ENCODE measurements around the gene SYNE2.
"Not testable (repeated sequence)": the region's sequence is repeated elsewhere in the genome, so short reads cannot be mapped to it uniquely, and the experiment has no call there.

SYNE2 gene

DNA sequence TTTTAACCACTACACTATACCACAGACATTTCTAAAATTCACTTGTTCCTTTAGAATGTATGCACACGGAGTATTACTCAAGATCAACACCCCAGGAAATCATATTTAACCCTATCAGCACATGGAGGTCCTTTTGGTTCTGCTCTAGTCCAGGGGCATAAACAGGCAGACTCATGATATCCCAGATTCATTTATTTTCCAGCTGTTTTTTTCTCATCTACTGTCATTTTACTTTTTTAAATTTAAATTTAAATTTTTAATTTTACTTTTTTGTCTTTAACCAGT, 17.9 kb downstream of the SYNE2 start:
- DNase-seq = not testable (repeated sequence)

DNA sequence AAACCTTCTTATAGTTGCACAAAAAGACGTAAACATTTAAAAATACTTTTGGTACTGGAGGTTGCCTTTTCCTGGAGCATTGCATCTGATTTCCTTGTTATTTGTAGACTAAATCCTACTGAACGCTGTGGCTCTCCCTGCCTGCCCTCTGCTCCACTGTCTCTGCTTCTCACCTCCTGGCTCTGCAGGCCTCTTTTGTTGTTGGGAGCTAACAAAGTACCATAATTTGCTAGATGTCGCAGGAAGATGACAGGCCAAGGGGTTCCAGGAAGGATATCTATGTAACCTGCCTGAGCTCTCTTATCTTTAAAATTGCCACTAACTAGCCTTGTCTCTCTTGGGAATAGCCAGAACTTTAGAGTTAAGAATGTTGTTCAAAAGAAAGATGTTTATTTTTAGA, 21.4 kb downstream of the SYNE2 start:
- DNase-seq = no peak

- DNase-seq = no peak
These were observed 22.5 kb downstream of the SYNE2 start for GRCh38 chr14:63875311-63875710.

- DNase-seq = no peak
These were observed 24.7 kb downstream of the SYNE2 start for GRCh38 chr14:63877550-63877939.

GRCh38 chr14:63878052-63878451, 25.2 kb downstream of the SYNE2 start:
- no peak for DNase-seq

- DNase-seq = no peak
These were observed 26.0 kb downstream of the SYNE2 start for GRCh38 chr14:63878792-63879191.

DNA sequence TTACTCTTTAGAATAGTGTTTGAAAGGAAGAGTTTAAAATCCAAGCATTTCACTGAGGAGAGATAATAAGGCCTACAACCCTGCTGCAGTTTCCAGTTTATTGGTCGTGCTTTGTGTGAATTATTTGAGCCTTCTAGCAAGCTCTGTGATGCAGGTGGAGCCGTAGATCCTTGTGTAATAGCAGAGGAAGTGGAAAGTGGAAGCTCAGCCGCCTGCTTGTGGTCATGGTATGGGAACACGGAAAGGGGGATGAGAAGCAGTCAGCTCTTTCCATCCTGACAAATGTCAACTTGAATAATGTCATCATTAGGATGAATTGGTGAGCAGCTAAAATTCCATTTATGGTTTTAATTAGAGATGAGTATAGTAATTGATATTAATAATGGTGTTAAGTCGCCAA, 29.1 kb downstream of the SYNE2 start:
- peak; percentile 6 to 26 for DNase-seq

DNA sequence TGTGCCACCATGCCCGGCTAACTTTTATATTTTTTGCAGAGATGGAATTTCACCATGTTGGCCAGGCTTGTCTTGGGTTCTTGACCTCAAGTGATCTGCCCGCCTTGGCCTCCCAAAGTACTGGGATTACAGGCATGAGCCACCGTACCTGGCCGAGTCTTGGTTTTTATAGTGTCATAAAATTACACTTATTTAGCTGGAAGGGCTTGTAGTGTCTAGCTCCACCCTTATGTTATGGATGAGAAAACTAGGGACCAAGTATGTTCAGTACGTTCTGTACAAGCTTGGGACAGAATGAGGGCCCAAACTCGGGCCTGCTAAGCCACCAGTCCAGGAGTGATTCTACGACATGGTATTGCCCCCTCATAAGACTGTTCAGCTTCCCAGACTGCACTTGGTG, 35.1 kb downstream of the SYNE2 start:
- DNase-seq = no peak

DNA sequence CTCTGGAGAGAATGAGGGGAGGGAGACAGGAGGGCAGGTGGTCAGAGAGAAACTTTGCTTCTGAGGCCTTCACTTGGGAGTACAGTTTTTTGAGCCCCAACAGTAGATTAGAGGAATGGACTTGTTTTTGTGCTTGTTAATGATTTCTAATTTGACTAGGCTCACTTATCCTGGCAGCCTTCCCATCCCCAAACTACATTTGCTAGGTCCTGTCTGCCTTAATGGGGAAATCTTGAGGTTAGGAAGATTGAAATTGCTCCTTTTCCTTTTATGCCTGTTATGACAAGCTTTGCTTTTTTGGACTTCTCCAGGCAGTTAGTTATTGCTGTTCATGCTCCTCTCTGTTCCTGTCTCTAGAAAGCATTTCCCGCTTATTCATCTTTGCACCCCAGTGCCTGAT, 37.7 kb downstream of the SYNE2 start:
- DNase-seq = no peak

DNA sequence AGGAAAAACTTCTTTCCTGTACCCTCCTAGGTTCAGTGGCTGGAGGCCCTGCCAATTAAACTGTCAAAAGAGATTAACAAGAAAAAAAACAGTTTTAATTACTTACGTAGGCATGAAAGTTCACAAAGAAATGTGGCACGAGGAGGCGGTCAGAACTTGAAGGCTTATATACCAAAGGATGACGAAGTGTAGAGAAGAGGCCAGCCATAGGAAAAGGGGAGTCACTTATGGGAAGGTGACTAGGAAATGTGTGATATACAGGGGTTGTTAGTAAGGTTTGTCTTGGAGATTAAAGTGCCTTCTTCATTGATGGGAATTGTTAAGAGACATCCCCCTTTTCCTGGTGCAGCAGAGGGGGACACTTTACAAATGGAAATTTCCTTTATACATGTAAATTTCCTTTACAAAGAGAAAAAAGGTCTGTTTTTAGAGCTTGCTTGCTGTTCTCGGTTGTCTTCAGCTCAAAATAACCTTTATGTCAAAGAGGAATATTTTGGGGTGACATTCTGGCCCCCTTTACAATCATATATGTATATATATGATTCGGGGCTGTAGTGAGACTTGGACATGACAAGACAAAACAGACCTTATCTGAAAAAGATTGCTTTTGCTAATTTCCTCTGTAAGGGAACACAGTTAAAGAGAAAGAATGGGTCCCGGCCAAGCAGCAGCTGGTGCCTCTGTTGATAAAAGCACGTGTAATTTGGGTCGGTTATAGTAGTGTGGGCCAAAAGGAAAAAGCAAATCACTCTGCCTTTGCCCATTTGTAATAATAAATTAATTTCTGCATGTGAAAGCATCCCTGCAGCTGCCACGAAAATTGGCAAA, 38.6 kb downstream of the SYNE2 start:
- DNase-seq = no peak

DNA sequence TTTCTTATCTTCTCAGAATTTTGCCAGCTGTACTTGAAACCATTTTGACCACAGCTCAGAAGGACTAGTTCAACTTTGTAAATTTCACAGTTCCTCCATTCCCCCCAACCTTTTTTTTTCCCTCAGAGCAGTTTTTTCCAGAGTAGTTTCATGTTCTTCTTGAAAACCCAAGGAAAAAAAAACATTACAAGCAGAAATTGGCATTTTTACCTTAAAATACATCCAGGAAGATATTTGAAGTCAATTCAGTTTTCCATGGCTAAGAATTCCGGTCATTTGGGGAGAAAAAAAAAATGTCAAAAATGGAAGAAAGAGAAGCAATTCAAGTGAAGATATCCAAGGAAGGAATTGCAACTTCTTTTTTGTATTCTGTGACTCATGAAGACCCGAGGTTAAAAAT, 39.5 kb downstream of the SYNE2 start:
- DNase-seq = no peak

- DNase-seq = no peak
These were observed 41.1 kb downstream of the SYNE2 start for GRCh38 chr14:63893701-63894458.

DNA sequence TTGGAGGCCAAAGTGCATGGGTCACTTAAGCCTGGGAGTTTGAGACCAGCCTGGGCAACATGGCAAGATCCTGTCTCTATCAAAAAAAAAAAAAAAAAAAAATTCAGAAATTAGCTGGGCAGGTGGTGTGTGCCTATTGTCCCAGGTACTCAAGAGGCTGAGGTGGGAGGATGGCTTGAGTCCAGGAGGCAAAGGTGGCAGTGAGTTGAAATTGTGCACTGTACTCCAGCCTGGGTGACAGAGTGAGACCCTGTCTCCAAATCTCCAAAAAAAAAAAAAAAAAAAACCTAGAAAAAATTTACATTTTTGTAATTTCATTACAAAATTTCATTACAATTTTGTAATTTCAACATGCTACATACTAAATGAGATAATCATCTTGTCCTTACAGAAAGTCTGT, 42.7 kb downstream of the SYNE2 start:
- DNase-seq = no peak

DNA sequence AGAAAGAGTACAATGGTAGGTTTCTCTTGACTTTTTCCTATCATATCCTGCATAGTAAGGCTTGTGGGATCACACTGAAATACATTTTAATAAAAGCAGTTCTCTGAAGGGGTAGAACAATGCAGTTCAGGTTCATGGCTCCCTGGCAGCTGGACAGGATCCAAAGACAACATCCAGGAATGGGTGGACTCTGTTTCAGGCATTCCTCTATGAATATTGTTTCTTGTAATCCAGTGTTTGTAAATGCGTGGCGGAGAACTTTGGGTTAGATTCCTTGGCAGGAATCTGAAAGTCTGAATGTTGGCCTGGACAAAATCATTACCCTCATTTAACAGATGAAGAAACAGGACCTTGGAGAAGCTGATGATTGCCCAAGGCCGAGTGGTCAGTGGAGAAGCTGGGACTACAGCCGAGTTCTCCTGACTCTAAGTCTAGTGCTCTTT, 43.5 kb downstream of the SYNE2 start:
- no peak for DNase-seq

DNA sequence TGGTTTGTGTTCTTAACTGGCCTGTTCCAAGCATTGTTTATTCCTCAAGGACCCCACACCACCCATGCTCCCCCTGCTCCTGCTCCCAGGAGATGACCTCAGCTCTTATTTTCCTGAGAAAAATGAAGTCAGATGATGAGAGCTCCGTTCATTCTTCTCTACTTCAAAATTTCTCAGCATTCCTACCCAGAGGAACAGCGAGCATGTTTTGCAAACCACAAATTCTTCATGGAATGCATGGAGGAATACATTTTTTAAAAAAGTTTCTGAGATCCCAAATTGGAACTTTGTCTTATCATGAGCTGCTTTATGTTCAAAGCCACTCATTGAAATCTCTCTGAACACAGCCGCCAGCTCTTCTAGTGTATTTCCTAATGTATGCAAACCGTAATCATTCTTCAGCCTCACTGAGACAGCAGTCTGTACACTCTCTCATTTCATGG, 44.9 kb downstream of the SYNE2 start:
- no peak for DNase-seq

- peak; percentile 40 to 49 for DNase-seq
These were observed 47.1 kb downstream of the SYNE2 start for GRCh38 chr14:63899953-63900352.

- DNase-seq = peak; percentile 52 to 66
These were observed 48.8 kb downstream of the SYNE2 start for GRCh38 chr14:63901434-63902085.

- DNase-seq = no peak
These were observed 49.7 kb downstream of the SYNE2 start for GRCh38 chr14:63902375-63902976.

DNA sequence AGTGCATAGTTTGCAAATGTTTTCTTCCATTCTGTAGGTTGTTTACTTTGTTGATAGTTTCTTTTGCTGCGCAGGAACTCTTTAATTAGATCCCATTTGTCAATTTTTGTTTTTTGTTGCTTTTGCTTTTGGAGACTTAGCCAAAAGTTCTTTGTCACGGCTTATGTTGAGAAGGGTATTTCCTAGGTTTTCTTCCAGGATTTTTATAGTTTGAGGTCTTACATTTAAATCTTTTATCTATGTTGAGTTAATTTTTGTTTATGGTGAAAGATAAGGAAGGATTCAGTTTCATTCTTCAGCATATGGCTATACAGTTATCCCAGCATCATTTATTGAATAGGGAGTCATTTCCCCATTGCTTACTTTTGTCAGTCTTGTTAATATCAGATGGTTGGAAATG, 51.9 kb downstream of the SYNE2 start:
- no peak for DNase-seq

DNA sequence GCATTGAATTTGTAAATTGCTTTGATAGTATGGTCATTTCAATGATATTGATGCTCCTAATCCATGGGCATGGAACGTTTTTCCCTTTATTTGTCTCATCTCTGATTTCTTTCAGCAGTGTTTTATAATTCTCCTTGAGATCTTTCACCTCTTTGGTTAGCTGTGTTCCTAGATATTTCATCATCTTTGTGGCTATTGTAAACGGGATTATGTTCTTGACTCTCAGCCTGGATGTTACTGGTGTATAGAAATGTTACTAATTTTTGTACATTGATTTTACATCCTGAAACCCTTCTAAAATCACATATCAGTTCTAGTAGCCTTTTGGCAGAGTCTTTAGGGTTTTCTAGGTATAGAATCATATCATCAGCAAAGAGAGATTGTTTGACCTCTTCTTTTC, 52.6 kb downstream of the SYNE2 start:
- no peak for DNase-seq

- DNase-seq = no peak
These were observed 56.0 kb downstream of the SYNE2 start for GRCh38 chr14:63908667-63909264.

GRCh38 chr14:63909984-63910383, 57.2 kb downstream of the SYNE2 start:
- DNase-seq = no peak
